CD14-positive monocyte (primary cell): Measurements from ENCODE around the gene GPR161. TPM values are rescaled to one million over a fixed set of nuclear protein-coding genes. Genes with fewer than 3 reads are reported as not detected.

Experiments used
- DNase-seq, 3 donors: peaks; one replicate each; pipeline ENCODE4 v3.0.0-alpha.2; 2011 to 2022
- H2AFZ ChIP-seq: 2 replicates; pipeline ENCODE4 v1.6.0; 2012; ENCODE audit warnings: mild to moderate bottlenecking, low read depth, low read length, inconsistent platforms; ENCODE audit not compliant: insufficient read depth, poor library complexity, severe bottlenecking
- H3K27ac ChIP-seq, 2 donors: 1 replicate in 1 of 2; 2 replicates in 1 of 2; pipeline ENCODE4 v1.5.1; 2012 to 2013; ENCODE audit warnings: low read length in 2 of 2, control low read depth in 1 of 2, inconsistent platforms in 1 of 2, low read depth in 1 of 2, mild to moderate bottlenecking in 1 of 2
- H3K27me3 ChIP-seq, 2 donors: one replicate each; pipeline versions ENCODE4 v1.6.0 to v1.6.1; 2011 to 2013; ENCODE audit warnings: low read length in 2 of 2; ENCODE audit not compliant: control insufficient read depth in 2 of 2, insufficient read depth in 2 of 2
- H3K36me3 ChIP-seq, 2 donors: replicated peaks in 1 of 2; 1 replicate in 1 of 2; 2 replicates in 1 of 2; pipeline versions ENCODE4 v1.5.1 to v1.6.1; 2012 to 2013; ENCODE audit warnings: low read length in 2 of 2, control low read depth in 1 of 2, inconsistent platforms in 1 of 2, mild to moderate bottlenecking in 1 of 2; ENCODE audit not compliant: insufficient read depth in 2 of 2, control insufficient read depth in 1 of 2
- H3K4me1 ChIP-seq, 2 donors: 1 replicate in 1 of 2; 2 replicates in 1 of 2; pipeline versions ENCODE4 v1.5.1 to v1.6.1; 2012 to 2013; ENCODE audit warnings: low read length in 2 of 2, control low read depth in 1 of 2, inconsistent platforms in 1 of 2, mild to moderate bottlenecking in 1 of 2, moderate library complexity in 1 of 2; ENCODE audit not compliant: insufficient read depth in 2 of 2, control insufficient read depth in 1 of 2
- H3K4me2 ChIP-seq: replicated peaks from 2 replicates; pipeline ENCODE3; 2012; ENCODE audit warnings: low read length, moderate library complexity, mild to moderate bottlenecking; ENCODE audit not compliant: poor library complexity, severe bottlenecking; ENCODE audit errors: extremely low read depth
- H3K4me3 ChIP-seq, 3 experiments: fragments of 200-600 bp in 1 of 3; sonication (generic) in 1 of 3; replicated peaks in 1 of 3; 1 replicate in 2 of 3; 2 replicates in 1 of 3; pipeline ENCODE4 v1.5.1; 2011 to 2013; ENCODE audit warnings: low read length in 3 of 3, mild to moderate bottlenecking in 3 of 3, control low read depth in 2 of 3, low read depth in 2 of 3, inconsistent platforms in 1 of 3, moderate library complexity in 1 of 3
- H3K79me2 ChIP-seq: 2 replicates; pipeline ENCODE4 v1.6.0; 2012; ENCODE audit warnings: mild to moderate bottlenecking, control low read depth, inconsistent platforms, low read length, moderate library complexity; ENCODE audit not compliant: insufficient read depth
- H3K9ac ChIP-seq: 2 replicates; pipeline ENCODE4 v1.6.0; 2017; ENCODE audit warnings: low read length, mild to moderate bottlenecking; ENCODE audit not compliant: insufficient read depth, poor library complexity, severe bottlenecking
- H3K9me3 ChIP-seq, 2 donors: replicated peaks in 1 of 2; 1 replicate in 1 of 2; 2 replicates in 1 of 2; pipeline versions ENCODE4 v1.5.1 to v1.6.1; 2012 to 2013; ENCODE audit warnings: low read length in 2 of 2, control low read depth in 1 of 2; ENCODE audit not compliant: control insufficient read depth in 1 of 2, insufficient read depth in 1 of 2
- H4K20me1 ChIP-seq: 2 replicates; pipeline ENCODE4 v1.6.0; 2012; ENCODE audit warnings: mild to moderate bottlenecking, low read length, control low read depth, moderate library complexity; ENCODE audit not compliant: insufficient read depth
- H3K27ac Mint-ChIP-seq, 7 donors: one replicate each; pipeline ENCODE4 v1.8.0; 2020; ENCODE audit warnings: mild to moderate bottlenecking in 7 of 7, mixed read lengths in 7 of 7, moderate library complexity in 6 of 7, inconsistent platforms in 2 of 7
- H3K27me3 Mint-ChIP-seq, 3 donors: one replicate each; pipeline ENCODE4 v1.8.0; 2021 to 2022; ENCODE audit warnings: low read depth in 3 of 3, mild to moderate bottlenecking in 3 of 3, mixed read lengths in 3 of 3, moderate library complexity in 3 of 3, inconsistent platforms in 1 of 3
- H3K36me3 Mint-ChIP-seq, 2 donors: one replicate each; pipeline ENCODE4 v1.8.0; 2020; ENCODE audit warnings: mixed read lengths in 2 of 2, inconsistent platforms in 1 of 2, mild to moderate bottlenecking in 1 of 2
- H3K4me1 Mint-ChIP-seq: one replicate; pipeline ENCODE4 v1.8.0; 2020; ENCODE audit warnings: mild to moderate bottlenecking, mixed read lengths
- H3K4me3 Mint-ChIP-seq, 2 donors: one replicate each; pipeline ENCODE4 v1.8.0; 2020; ENCODE audit warnings: mild to moderate bottlenecking in 2 of 2, mixed read lengths in 2 of 2, moderate library complexity in 1 of 2
- H3K9me3 Mint-ChIP-seq, 7 donors: one replicate each; pipeline ENCODE4 v1.8.0; 2020 to 2022; ENCODE audit warnings: mixed read lengths in 7 of 7, mild to moderate bottlenecking in 6 of 7, moderate library complexity in 6 of 7, inconsistent platforms in 2 of 7
- WGBS: methylation state at CpG from one replicate; pipeline ENCODE4 v1.1.5; 2013; ENCODE audit warnings: missing lambda C conversion rate; ENCODE audit not compliant: insufficient coverage; 5-methylcytosine and 5-hydroxymethylcytosine counted together
- intact Hi-C, 2 donors: fragments of 100-400 bp; cut with micrococcal nuclease; formaldehyde crosslinking; loops; one replicate each; pipeline versions ENCODE4 v1.15.0 to v1.15.1; 2023
- polyA plus RNA-seq, 3 donors: library from polyadenylated mRNA; depleted of rRNA in 1 of 3; unstranded in 2 of 3; stranded (reverse) in 1 of 3; fragments of 300-500 nt in 2 of 3; fragments of >200 nt in 1 of 3; fragmentation: Illumina TruSeq in 2 of 3; gene quantifications; 1 replicate in 2 of 3; 2 replicates in 1 of 3; pipeline ENCODE4 v1.2.3, GENCODE V29; 2012 to 2021
- TF ChIP-seq, protein P1 (sequence below): fragments of 200-600 bp; IDR thresholded peaks from one replicate; pipeline ENCODE4 v1.8.0; 2022; ENCODE audit warnings: antibody characterized with exemption, mild to moderate bottlenecking

GPR161 gene
- polyA plus RNA-seq, 3 donors: 0.65 TPM; not detected in 2

DNA sequence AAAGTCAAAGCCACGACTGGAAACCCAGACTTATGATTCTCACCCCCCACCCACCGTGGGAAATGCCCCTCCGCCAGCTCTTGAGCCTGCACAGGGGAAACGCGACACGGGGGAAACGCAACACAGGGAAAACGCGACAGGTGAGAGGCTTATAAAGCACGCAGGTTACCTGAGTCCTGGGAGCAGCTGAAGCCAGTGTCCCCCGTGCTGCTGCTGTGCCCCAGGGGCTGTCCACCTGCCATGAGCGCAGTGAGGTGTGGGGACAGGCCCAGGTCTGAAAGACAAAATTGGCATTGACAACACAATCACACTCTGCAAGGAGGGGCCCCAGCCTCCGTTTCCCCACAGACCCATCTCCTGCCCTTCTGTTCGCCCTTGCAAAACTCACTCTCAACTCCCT, 46.3 kb downstream of the GPR161 start:
- no peaks in the 10 kb centered on the region for H3K4me1 ChIP-seq
- intact Hi-C loops: no loop called here
- no peak for DNase-seq
- no peak overlapping the region for H3K27ac Mint-ChIP-seq
- no peaks in the 10 kb centered on the region for H3K36me3 Mint-ChIP-seq
- no peaks in the 10 kb centered on the region for H3K79me2 ChIP-seq
- H3K9me3 ChIP-seq: no peaks in the 10 kb centered on the region
- no peaks in the 10 kb centered on the region for H3K36me3 ChIP-seq
- no peak overlapping the region for H3K4me3 Mint-ChIP-seq
- no peak overlapping the region for H2AFZ ChIP-seq
- H3K9ac ChIP-seq: no peak overlapping the region
- no peaks in the 10 kb centered on the region for H3K27me3 ChIP-seq
- peaks cover 0 to 1% (median 0%) of the 10 kb centered on the region in 7 donors for H3K9me3 Mint-ChIP-seq
- no peak overlapping the region for H3K27ac ChIP-seq
- TF ChIP-seq, protein P1, sequence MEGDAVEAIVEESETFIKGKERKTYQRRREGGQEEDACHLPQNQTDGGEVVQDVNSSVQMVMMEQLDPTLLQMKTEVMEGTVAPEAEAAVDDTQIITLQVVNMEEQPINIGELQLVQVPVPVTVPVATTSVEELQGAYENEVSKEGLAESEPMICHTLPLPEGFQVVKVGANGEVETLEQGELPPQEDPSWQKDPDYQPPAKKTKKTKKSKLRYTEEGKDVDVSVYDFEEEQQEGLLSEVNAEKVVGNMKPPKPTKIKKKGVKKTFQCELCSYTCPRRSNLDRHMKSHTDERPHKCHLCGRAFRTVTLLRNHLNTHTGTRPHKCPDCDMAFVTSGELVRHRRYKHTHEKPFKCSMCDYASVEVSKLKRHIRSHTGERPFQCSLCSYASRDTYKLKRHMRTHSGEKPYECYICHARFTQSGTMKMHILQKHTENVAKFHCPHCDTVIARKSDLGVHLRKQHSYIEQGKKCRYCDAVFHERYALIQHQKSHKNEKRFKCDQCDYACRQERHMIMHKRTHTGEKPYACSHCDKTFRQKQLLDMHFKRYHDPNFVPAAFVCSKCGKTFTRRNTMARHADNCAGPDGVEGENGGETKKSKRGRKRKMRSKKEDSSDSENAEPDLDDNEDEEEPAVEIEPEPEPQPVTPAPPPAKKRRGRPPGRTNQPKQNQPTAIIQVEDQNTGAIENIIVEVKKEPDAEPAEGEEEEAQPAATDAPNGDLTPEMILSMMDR: no peak
- 86% methylated on average over 14 of the region's 14 CpGs for WGBS
- peaks cover 2 to 4% (median 3%) of the 10 kb centered on the region in 3 donors for H3K27me3 Mint-ChIP-seq
- H4K20me1 ChIP-seq: no peaks in the 10 kb centered on the region
- no peaks in the 10 kb centered on the region for H3K4me1 Mint-ChIP-seq
- no peak overlapping the region for H3K4me3 ChIP-seq
- H3K4me2 ChIP-seq: no peak overlapping the region

GRCh38 chr1:168089979-168090337, 46.8 kb downstream of the GPR161 start:
- Histone ChIP-seq H3K4me3 (no peak overlapping the region), H3K36me3 (no peaks in the 10 kb centered on the region), H4K20me1 (no peaks in the 10 kb centered on the region), H3K79me2 (no peaks in the 10 kb centered on the region), H3K4me1 (peaks cover 1 to 2% of the 10 kb centered on the region in 2 donors), H3K4me2 (no peak overlapping the region), H3K27me3 (no peaks in the 10 kb centered on the region), H3K9me3 (no peaks in the 10 kb centered on the region), H3K9ac (no peak overlapping the region), H3K27ac (no peak overlapping the region), H2AFZ (no peak overlapping the region)
- no peak overlapping the region for H3K27ac Mint-ChIP-seq
- peaks cover 2% of the 10 kb centered on the region for H3K4me1 Mint-ChIP-seq
- intact Hi-C loops: no loop called here
- peaks cover 2 to 4% (median 3%) of the 10 kb centered on the region in 3 donors for H3K27me3 Mint-ChIP-seq
- WGBS: no CpG with 5 or more reads among the region's 2 CpGs
- no peak for DNase-seq
- H3K4me3 Mint-ChIP-seq: no peak overlapping the region
- H3K9me3 Mint-ChIP-seq: peaks cover 0 to 1% (median 0%) of the 10 kb centered on the region in 7 donors
- TF ChIP-seq, protein P1: no peak
- H3K36me3 Mint-ChIP-seq: no peaks in the 10 kb centered on the region
